Activated gamma-delta T cell treated with Interleukin-2 at 50 U/mL for 16 hours (primary cell): ENCODE measurements around the gene SDS.

ENCODE experiments used
- DNase-seq: peaks from one replicate; pipeline ENCODE4 v3.0.0-alpha.2; 2020

Gene SDS

DNA sequence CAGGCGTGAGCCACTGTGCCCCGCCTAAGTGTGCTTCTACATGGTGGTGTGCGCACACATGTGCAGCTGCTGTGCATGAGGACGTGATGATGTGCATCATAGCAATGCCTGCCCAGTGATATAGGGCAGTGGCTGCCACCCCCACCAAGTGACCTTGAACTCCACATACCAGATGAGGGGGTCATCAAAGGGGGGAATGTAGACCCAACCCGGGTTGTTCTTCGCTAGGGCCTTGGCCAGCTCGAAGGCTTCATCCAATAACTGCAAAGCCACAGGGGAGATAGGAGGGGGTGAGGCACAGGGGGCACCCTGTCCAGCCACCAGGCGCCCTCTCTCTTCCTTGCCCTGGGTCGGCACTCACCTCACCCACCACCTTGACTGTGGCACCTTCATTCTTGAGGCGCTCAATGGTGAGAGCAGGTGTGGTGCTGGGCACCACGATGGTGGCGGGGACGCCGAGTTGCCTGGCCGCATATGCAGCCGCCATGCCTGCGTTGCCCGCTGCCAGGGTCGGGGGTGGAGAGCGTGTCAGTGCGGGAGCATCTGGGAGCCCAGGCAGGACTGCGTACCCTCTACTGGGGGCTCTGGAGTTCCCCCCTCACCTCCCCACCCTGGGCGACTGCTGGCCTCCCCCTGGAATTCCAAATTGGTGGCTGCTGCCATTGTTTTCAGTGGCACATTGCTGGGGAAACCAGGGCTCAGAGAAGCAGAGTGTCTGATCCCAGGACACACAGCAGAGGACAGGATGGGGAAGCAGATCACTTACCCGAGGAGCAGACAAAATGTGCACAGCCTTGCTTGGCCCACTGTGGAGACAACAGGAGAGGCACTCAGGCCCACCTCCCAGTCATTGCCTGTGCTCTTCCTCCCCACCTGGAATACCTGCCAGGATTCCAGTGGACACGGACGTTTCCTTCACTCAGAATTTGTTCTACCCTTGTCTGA lies 5.1 kb downstream of the SDS start:
- DNase-seq: no peak

DNA sequence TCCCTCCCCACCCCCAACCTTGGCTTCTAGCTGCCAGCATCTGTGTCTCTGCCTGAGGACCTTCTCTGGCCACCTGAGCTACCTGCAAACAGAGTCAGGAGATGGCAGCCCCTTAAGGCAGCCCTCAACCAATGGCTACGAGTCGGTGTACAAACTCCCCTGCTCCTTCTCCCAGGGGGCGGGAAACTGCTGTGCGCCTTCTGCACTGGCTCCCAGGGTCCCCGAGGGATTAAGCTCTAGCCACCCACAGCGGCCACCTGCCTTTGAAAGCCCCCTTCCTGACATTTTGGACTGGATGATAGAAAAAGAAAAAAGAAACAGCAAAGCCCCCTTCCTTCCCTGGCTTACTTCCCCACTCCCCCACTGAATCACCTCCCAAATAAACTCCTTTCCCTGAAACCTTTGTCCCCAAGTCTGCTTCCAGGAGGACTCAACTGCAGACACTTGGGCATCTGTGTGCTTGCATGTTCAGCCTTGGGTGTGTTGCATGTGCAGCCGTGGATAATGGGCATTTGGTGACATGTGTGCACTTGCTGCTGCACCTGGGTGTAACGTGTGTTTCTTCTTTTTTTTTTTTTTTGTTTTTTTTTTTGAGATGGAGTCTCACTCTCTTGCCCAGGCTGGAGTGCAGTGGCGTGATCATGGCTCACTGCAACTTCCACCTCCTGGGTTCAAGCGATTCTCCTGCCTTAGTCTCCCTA lies 6.0 kb downstream of the SDS start:
- no peak for DNase-seq

DNA sequence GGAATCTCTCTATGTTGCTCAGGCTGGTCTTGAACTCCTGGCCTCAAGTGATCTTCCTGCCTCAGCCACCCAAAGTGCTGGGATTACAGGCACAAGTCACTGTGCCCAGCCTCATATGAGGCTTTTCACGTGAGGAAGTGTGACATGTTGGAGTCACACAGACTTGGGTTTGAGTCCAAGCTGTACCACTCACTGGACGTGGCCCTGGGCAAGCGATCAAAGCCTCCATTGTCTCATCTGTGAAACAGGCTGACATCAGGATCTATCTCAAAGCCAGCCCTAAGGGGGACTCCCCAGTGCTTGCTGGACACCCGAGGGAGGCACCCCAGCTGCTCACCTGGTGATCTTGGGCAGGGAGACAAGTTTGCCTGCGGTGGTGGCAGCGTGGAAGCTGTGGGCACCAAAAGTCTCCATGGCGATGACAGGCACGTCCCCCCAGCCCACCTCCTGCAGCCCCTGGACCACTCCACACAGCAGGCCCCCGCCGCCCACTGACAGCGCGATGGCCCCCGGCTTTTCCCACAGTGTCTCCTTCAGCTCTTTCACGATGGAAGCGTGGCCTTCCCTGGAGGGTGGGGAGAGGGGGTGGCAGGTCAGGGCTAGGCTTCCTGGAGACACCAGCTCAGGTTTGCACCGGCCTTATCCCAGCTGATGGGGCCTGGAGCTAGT lies 6.7 kb downstream of the SDS start:
- DNase-seq: no peak

DNA sequence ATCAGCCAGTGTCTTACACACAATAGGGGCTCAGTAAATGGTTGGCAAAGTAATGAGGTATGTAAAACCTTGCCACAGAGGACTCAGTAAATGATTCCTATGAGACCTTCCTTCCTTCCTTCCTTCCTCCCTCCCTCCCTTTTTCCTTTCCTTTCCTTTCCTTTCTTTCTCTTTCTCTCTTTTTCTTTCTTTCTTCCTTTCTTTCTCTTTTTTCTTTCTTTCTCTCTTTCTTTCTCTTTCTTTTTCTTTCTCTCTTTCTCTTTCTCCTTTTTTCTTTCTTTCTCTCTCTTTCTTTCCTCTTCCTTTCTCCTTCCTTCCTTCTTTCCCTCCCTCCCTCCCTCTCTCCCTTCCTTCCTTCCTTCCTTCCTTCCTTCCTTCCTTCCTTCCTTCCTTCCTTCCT lies 7.5 kb downstream of the SDS start:
- no peak for DNase-seq

DNA sequence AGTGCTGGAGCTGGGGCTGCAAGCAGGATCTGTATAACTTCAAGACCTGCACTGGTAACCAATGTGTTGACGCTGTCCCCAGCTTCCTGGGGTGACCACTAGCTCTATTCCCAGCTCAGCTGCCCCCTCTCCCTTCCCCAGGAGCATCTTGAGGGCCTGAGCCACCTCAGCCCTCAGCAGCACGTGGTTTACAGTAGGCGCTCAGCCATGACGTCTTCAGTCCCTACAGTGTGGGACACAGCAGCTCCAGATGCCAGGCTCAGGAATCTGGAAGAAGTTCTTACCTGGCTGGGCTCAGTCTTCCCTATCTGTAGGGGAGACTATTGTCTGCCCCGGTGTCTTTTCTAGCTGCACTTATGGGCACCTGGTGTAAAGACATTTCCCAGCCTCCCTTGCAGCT lies 8.6 kb downstream of the SDS start:
- DNase-seq: no peak

DNA sequence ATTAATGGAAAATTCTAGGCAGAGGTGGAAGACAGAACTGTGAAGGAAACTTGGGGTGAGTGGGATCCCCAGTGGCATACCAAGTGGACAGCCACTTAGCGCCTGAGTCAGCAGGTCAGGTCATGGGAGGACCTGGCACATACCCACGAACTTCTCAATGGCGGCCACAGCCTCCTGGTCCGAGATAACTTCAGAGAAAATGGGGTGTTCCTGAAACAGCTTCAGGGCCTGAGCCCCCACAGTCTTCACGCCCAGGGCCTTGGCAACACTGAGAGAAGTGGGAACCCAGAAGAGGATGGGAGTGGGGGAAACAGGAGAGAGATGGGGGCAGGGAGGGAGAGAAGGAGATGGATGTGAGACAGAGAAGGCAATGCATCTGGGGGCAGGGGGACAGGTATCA lies 9.9 kb downstream of the SDS start:
- no peak for DNase-seq

DNA sequence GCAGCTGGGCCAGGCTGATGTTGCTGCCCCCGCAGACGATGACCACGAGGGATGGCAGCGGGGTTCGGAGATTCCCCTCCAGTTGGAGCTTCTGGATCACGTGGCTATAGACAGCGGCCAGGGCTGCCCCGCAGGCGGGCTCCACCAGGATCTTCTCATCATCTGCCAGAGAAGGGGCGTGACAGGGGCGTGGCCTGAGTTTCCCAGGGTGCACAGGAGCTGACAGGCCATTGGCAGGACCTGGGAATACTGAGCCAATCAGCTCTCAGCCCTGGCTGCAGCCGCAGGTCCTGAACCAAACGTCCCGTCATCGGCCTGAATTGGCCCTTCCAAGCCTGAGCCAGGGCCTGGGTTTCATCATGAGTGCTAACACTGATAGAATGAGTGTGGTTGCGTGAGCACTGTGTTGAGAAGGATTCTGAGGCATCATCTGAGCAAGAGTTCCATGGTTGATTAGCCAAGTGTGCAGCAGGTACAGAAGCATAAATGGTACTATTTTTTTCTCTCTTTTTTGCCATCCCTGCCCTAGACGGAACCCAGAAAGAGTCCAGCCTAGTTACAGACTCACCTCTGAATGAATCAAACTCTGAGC lies 10.6 kb downstream of the SDS start:
- DNase-seq: no peak

DNA sequence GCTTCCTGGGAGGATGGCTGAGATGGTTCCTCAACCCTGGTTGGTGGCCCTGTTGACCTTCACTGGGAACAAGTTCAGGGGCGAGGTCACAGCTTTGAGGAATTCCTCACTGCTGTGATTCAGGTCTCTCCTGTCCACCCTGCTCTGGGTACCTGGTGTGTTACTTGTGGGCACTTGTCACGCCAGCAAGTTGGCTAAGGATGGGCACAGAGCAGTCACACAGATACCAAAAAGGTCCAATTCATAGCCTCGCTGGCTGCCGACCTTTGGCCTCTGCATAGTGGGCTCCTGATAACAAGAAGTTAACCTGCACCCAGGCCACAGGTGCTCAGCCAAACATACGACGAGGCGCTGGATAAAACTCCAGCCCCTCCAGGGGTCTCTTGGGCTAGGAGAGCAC lies 11.2 kb downstream of the SDS start:
- DNase-seq: no peak

DNA sequence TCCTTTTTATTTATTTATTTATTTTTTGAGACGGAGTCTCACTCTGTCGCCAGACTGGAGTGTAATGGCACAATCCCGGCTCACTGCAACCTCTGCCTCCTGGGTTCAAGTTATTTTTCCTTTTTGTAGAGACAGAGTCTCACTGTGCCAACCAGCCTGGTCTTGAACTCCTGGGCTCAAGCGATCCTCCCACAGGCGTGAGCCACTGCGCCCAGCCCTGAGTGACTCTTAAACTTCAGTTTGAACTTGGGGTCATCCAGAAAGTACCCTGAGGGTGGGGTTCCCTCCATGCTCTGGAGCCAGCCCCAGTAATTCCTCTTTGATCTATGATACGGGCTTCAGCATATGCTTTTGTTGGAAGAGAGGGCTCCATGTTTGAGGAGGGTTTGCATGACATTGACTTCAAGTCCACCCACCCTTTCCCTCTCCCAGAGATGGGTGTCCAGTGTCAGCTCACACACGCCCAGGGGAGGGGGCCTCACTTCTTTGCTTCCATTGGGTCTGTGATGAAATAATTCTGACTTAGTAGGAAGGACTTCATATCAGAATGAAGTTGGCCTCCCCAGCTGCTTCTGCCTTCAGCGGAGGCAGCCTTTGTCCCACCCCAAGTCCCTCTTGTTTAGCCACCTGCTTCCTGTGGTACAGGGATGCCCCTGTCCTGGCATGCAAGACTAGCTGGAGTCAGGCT lies 11.9 kb downstream of the SDS start:
- no peak for DNase-seq

DNA sequence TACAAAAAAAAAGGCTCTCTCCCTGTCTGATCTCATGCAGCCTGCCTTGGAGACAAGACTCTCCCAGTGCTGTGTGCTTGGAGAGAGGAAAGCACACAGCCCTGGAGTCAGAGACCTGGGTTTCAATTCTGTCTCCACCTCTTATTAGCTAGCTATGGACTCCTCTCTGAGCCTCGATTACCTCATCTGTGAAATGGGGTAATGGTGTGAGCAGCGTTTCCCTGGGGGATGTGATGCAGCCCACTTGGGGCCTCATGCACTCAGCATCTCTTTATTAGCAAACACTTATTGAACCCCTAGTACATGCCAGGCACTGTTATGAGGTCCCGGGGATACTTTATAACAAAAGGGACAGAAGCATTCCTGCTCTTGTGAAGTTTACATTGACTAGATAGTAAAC lies 12.5 kb downstream of the SDS start:
- DNase-seq: no peak

DNA sequence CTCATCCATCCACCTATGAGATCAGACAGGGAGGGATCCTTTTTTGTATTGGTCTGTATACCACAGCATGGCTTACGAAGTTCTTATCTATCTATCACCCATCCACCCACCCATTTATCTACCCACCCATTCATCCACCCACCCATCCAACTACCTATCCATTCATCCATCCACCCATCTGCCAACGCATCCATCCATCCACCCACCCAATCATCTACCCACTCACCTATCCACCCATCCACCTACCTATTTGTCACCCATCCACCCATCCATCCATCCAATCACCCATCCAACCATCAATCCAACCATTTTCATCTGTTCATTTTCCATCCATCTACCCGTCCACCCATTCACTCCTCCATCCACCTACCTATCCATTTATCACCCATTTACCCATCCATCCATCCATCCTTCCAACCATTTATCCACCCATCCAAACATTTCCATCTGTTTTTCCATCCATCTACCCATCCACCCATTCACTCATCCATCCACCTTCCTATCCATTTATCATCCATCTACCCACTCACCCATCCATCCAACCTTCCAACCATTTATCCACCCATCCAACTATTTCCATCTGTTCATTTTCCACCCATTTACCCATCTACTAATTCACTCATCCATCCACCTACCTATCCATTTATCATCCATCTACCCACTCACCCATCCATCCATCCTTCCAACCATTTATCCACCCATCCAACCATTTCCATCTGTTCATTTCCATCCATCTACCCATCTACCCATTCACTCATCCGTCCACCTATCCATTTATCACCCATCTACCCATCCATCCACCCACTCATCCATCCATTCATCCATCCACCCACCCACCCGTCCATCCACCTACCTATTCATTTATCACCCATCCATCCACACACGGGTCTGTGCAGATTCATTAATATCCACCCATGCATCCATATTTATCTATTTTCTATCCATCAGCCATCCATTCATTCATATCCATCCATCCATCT lies 13.3 kb downstream of the SDS start:
- no peak for DNase-seq

DNA sequence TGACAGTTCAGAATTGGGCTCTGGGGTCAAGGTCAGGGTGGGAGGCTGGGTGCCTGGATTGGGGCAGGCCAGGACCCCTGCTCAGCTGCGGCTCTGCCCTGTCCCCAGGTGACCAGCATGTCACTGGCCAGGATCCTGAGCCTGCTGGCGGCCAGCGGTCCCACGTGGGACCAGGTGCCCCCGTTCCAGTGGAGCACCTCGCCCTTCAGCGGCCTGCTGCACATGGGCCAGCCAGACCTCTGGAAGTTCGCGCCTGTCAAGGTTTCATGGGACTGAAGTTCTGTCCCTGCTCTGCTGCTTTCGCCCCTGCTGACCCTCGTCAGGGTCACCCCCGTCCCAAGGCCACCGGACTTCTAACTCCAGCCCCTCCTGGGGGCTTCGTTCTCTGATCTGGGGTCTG lies 15.3 kb downstream of the SDS start:
- no peak for DNase-seq

DNA sequence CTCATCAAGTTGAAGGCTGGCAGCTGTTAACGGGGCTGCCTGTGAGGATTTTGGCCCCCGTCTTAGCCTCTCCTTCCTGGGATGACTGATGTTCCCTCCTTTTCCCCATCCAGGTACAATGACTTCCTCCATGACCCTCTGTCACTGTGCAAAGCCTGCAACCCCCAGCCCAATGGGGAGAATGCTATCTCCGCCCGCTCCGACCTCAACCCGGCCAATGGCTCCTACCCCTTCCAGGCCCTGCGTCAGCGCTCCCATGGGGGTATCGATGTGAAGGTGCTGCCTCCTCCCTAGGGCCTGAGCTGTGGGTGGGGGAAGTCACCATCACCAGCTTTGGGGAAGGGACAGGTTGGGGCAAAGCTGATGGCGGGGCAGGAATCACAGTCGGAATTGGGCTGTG lies 16.1 kb downstream of the SDS start:
- DNase-seq: no peak

DNA sequence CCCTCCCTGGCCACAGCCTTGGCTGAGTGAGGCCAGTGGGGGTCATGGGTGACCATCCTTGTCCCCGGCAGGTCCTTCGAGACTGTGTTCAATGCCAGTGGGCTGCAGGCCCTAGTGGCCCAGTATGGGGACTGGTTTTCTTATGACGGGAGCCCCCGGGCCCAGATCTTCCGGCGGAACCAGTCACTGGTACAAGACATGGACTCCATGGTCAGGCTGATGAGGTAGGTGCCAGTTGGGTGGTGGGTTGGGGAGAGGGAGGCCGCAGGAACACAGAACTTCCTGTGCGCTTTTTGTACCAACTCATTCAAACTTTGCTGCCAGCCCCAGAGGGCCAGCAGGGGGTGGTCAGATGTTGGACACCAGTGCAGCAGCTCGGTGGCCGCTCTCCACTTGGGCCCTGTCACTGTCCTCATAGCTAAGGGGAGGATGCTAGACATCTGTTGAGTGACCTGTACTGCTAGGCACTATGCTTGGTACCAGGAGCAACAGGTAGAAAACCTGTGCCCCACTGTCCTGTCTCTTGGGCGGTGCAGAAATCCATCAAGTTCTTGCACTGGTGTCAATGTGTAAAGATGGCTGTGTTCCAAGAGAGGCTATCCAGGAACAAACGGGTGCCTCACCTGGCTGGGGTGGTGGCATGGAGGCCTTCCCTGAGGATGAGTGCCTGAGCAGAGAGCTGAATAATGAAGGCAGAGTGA lies 16.7 kb downstream of the SDS start:
- DNase-seq: no peak

DNA sequence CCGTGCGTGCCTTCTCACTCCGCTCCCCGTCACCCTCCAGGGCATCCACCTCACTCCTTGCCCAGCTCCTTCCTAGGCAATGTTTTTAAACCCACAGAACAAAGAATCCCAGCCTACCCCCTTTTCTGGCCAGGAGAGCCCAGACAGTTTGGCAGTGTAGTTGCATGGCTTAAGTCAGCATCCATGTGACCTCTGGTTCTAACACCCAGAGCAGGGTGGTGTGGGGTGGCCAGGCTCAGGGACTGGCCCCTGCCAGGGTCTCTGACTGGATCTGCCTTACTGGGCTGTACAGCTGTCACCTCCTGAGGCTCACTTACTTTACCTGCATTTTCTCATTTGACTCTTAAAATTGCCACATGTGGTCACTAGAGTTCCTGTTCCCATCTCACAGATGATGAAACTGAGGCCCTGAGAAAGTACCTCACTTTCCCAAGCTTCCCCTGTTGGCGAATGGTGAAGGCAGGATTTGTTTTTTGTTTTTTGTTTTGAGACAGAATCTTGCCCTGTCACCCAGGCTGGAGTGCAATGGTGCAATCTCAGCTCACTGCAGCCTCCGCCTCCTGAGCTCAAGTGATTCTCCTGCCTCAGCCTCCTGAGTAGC lies 18.3 kb downstream of the SDS start:
- DNase-seq: no peak

DNA sequence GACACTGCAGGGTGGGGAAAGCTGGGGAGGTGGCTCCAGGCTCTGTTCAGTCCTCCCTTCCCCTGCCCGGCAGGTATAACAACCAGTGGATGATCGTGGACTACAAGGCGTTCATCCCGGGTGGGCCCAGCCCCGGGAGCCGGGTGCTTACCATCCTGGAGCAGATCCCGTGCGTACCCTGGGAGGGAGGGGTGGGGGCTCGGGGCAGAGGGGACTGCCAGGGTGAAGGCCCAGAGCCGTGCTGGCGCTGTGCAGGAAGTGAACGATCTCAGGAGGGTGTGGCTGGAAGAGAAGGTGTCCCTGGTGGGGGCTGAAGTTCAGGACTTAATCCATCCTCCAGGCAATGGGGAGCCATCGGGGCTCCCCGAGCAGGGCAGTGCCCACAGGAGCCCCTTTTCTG lies 18.9 kb downstream of the SDS start:
- DNase-seq: no peak

DNA sequence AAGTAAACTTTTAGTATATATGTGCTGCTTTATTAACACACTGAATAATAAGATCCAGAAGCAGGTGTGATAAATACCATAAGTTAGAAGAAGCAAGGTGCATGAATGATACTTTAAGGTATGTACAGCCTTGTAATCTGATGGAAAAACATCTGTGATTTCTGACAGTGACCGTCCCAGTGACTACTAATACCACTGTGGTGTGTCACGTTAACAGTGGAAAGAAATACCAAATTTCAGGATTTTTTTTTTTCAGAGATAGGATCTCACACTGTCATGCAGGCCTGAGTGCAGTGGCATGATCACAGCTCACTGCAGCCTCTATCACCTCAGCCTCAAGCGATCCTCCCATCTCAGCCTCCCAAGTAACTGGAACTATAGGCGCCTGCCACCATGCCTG lies 21.5 kb downstream of the SDS start:
- no peak for DNase-seq

DNA sequence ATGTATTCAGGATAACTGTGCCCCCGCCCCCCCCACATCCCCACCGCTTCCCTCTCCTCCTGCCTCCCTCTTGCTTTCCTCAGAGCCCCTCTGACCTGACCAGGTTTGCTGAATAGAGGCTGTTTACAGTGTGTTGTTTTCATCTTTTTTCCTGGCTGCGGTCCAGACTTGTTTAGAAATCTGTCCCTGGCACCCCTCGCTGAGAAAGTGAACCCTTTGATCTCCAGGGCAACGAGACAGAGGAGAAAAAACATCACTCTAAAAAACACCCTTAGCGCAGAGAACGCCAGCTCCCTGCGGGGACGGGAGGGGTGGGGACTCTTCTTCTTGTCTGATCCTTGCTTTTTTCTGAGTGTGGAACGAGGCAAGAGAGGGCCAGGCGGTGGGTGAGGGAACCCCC lies 22.5 kb downstream of the SDS start:
- no peak for DNase-seq

DNA sequence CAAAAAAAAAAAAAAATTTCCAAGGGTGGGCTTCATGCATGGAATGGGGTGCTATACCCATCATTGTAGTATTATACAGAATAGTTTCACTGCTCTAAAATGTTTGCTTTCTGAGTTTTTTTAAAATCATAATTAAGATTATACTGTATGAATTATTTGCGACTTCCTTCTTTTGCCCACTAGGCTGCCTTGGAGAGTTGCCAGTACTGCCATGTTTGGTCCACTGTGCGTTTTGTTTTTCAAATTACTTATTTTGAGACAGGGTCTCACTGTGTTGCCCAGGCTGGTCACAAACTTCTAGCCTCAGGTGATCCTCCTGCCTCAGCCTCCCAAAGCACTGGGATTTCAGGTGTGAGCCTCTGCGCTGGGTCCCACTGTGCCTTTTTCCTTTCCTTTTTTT lies 25.4 kb downstream of the SDS start:
- no peak for DNase-seq

DNA sequence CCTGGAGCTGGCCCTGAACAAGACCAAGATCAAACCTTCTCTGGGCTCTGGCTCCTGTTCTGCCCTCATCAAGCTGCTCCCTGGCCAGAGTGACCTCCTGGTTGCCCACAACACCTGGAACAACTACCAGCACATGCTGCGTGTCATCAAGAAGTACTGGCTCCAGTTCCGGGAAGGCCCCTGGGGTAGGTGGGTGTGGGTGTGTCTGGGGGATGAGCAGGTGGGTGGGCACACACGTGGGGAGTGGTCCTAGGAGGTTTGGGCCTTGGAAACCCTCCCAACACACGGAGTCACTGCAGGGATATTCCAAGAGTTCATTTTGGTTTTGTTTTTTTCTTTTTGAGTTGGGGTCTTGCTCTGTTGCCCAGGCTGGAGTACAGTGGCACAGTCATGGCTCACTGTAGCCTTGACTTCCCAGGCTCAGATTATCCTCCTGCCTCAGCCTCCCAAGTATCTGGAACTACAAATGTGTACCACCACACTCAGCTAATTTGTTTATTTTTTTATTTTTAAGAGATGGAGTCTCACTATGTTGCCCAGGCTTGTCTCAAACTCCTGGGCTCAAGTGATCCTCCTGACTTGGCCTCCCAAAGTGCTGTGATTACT lies 28.8 kb downstream of the SDS start:
- DNase-seq: no peak
